Right atrium auricular region (tissue), 2 donors: ENCODE results near the gene FBN2. TPM values are rescaled to one million over a fixed set of nuclear protein-coding genes. Genes with fewer than 3 reads are reported as not detected.

Experiments
- DNase-seq: peaks from one replicate; pipeline ENCODE4 v3.0.0-alpha.2; 2019; ENCODE audit warnings: low spot score
- H3K27ac ChIP-seq, 2 donors: fragments of 200-600 bp; sonication (generic); 1 replicate in 1 of 2; 2 replicates in 1 of 2; pipeline ENCODE4 v1.5.1; 2016 to 2019
- H3K27me3 ChIP-seq, 2 donors: fragments of 200-600 bp; sonication (generic); one replicate each; pipeline versions ENCODE4 v1.5.1 to v1.6.0; 2017 to 2019
- H3K36me3 ChIP-seq: fragments of 200-600 bp; sonication (generic); one replicate; pipeline ENCODE4 v1.5.1; 2016
- H3K4me1 ChIP-seq, 2 donors: fragments of 200-600 bp; sonication (generic); one replicate each; pipeline versions ENCODE4 v1.5.1 to v1.6.0; 2017 to 2019
- H3K4me3 ChIP-seq, 2 donors: fragments of 200-600 bp; sonication (generic); 1 replicate in 1 of 2; 2 replicates in 1 of 2; pipeline ENCODE4 v1.5.1; 2017 to 2019; ENCODE audit warnings: mild to moderate bottlenecking in 1 of 2, moderate library complexity in 1 of 2
- H3K9me3 ChIP-seq, 2 donors: fragments of 200-600 bp; sonication (generic); one replicate each; pipeline ENCODE4 v1.5.1; 2019
- total RNA-seq, 2 donors: library from RNA; depleted of rRNA; stranded (reverse); fragments of >200 nt; gene quantifications; one replicate each; pipeline ENCODE4 v1.1.0, GENCODE V29; 2016
- TF ChIP-seq, protein P1 (sequence below), 2 donors: fragments of 200-600 bp; sonication (generic); IDR thresholded peaks; one replicate each; pipeline ENCODE4 v1.5.1; 2019; ENCODE audit warnings: antibody characterized with exemption in 2 of 2

The FBN2 gene
- total RNA-seq, 2 donors from 2014 or later: 1.1 to 4.6 TPM

DNA sequence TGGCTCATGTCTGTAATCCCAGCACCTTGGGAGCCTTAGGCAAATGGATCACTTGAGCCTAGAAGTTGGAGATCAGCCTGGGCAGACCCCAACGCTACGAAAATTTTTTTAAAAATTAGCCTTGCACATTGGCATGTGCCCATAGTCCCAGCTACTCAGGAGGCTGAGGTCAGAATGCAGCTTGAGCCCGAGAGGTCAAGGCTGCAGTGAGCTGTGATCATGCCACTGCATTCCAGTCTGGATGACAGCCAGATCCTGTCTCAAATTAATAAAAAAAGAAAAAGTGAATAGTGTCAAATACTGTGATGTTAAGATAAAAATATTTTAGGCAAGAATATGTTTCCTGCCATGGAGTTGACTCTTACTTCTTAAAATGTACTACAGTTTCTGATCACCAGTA is 5.3 kb downstream of the FBN2 start:
- Histone ChIP-seq H3K36me3 (no peaks in the 10 kb centered on the region), H3K4me3 (no peak overlapping the region), H3K9me3 (no peaks in the 10 kb centered on the region), H3K27ac (peak overlapping the region in 1 of 2 donors; percentile 9), H3K27me3 (peaks cover 0 to 8% of the 10 kb centered on the region in 2 donors), H3K4me1 (peaks cover 0 to 17% of the 10 kb centered on the region in 2 donors)
- TF ChIP-seq, protein P1, sequence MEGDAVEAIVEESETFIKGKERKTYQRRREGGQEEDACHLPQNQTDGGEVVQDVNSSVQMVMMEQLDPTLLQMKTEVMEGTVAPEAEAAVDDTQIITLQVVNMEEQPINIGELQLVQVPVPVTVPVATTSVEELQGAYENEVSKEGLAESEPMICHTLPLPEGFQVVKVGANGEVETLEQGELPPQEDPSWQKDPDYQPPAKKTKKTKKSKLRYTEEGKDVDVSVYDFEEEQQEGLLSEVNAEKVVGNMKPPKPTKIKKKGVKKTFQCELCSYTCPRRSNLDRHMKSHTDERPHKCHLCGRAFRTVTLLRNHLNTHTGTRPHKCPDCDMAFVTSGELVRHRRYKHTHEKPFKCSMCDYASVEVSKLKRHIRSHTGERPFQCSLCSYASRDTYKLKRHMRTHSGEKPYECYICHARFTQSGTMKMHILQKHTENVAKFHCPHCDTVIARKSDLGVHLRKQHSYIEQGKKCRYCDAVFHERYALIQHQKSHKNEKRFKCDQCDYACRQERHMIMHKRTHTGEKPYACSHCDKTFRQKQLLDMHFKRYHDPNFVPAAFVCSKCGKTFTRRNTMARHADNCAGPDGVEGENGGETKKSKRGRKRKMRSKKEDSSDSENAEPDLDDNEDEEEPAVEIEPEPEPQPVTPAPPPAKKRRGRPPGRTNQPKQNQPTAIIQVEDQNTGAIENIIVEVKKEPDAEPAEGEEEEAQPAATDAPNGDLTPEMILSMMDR (IDR thresholded peaks at IDR 0.05): no peak
- no peak for DNase-seq

DNA sequence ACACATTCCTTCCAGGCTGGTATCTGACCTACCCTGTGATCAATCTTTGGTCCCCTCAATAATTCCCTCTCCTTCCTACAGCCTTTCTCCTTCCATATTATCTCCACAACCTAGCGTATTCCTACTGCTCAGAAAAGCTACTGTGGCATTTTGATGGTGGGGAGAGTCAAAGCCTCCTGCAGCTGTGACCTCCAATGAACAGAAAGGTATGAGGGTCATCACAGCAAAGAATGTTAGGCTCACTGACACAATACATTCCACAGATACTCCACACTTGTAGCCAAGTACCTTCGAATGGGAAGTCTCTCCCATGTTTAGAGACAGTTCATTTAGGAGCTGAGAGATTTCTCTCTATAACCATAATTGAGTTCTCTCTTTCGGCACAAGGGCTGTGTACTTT is 5.9 kb downstream of the FBN2 start:
- Histone ChIP-seq H3K4me1 (peaks cover 0 to 10% of the 10 kb centered on the region in 2 donors), H3K27ac (peak overlapping the region in 1 of 2 donors; percentile 9)

DNA sequence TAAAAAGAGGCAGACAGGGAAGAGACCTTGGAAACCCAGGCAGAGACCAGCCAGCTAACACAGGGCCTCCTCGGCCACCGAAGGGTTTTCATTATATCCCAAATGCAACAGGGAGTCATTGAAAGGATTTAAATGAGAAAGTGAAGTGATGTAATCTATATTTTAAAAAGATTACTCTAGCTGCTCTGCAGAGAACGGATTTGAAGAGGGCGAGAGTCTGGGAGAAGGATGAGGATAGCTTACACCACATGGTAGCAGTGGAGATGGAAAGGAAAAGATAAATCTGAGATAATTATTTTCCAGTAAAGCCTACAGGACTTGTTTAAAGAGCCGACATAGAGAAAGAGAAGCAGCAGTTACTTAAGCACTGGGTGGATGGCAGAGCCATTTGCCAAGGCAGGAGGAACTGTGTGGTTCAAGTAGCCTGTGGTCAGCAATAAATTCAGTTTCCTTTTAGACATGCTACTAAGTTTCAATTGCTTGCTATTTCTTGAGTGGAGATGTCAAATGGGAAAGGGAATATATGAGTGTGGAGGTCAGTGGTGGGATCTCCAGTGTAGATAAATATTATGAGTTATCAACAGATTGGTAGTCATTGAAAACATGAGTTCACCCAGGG is 9.3 kb downstream of the FBN2 start:
- no peak overlapping the region for H3K4me3 ChIP-seq
- TF ChIP-seq, protein P1 (IDR thresholded peaks at IDR 0.05): no peak
- no peaks in the 10 kb centered on the region for H3K4me1 ChIP-seq
- H3K27me3 ChIP-seq: no peaks in the 10 kb centered on the region
- no peaks in the 10 kb centered on the region for H3K9me3 ChIP-seq
- no peaks in the 10 kb centered on the region for H3K36me3 ChIP-seq
- DNase-seq: no peak
- no peak overlapping the region for H3K27ac ChIP-seq

More for the DNA sequence above, 5.9 kb downstream of the FBN2 start:
- TF ChIP-seq, protein P1 (IDR thresholded peaks at IDR 0.05): no peak
- Histone ChIP-seq H3K27me3 (peaks cover 0 to 6% of the 10 kb centered on the region in 2 donors), H3K36me3 (no peaks in the 10 kb centered on the region), H3K4me3 (no peak overlapping the region), H3K9me3 (no peaks in the 10 kb centered on the region)
- DNase-seq: no peak

DNA sequence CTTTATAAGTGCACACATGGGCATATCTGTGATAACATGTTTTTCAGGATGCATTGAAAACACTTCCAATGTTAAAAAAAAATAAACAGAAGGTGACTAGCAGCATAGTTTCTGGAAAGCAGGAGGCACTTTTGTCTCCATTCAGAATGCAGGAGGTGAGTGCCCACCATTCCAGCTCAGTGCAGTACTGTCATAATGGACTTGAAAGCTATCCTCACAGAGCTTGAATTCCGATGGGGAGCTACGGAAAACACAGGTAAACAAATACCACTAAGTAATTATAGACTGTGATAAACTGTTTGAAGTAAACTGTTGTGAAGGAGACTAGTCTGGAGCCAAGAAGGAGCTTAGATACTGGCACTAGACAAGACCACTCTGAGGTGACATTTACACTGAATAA is 9.9 kb downstream of the FBN2 start:
- Histone ChIP-seq H3K4me3 (no peak overlapping the region), H3K36me3 (no peaks in the 10 kb centered on the region), H3K9me3 (no peaks in the 10 kb centered on the region), H3K27me3 (no peaks in the 10 kb centered on the region), H3K4me1 (no peaks in the 10 kb centered on the region), H3K27ac (no peak overlapping the region)
- TF ChIP-seq, protein P1 (IDR thresholded peaks at IDR 0.05): no peak
- no peak for DNase-seq

DNA sequence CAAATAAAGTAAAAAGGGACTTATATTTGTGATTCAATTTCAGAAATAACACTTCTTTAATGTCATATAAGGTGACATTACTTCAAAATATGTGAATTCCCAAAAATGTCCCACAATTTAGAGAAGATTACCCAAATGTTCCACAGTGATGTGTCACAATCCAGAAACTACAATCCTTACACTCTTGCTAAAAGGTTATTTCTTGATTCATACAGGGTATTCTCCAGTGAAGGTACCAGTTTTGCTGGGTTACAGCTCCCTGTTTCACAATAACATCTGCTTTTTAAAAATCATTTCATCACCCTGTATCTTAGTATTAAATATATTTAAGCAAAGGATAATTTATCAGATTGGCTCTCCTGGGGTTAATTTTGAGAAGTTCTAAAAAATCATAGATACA is 11.0 kb downstream of the FBN2 start:
- TF ChIP-seq, protein P1 (IDR thresholded peaks at IDR 0.05): no peak
- H3K27ac ChIP-seq: no peak overlapping the region
- no peak overlapping the region for H3K4me3 ChIP-seq

DNA sequence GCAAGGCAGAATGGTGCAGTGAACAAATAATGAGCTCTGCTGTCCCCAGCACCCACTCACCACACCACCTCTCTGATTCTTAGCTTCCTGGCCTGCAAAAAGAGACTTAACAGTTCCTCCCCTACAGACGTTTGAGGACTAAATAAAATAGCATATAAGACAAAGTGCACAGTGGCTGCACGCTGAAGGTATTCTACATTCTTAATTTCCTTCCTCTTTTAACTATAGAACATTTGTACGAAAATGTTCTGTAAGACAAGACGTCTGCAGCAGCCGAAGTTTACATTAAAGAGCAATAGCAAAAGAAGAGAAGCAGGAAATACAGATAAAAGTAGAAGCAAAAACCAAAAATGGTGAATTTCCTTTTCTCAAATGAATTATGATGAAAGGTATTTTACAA is 15.7 kb downstream of the FBN2 start:
- Histone ChIP-seq H3K9me3 (no peaks in the 10 kb centered on the region), H3K4me1 (no peaks in the 10 kb centered on the region), H3K27ac (no peak overlapping the region), H3K36me3 (no peaks in the 10 kb centered on the region), H3K27me3 (no peaks in the 10 kb centered on the region), H3K4me3 (no peak overlapping the region)
- no peak for DNase-seq
- TF ChIP-seq, protein P1 (IDR thresholded peaks at IDR 0.05): no peak

More for the DNA sequence above, 11.0 kb downstream of the FBN2 start:
- Histone ChIP-seq H3K9me3 (no peaks in the 10 kb centered on the region), H3K4me1 (no peaks in the 10 kb centered on the region), H3K27me3 (no peaks in the 10 kb centered on the region), H3K36me3 (no peaks in the 10 kb centered on the region)
- no peak for DNase-seq
